Left ventricle myocardium superior (tissue), 1 donor: ENCODE data around the gene TYRO3. TPM values are rescaled to one million over a fixed set of nuclear protein-coding genes. Genes with fewer than 3 reads are reported as not detected.

Experiments used
- ATAC-seq: fragments of 200-7000 bp; cut with Tn5 transposase; one replicate; pipeline ENCODE4 v1.9.1; 2020; ENCODE audit warnings: mild to moderate bottlenecking, moderate library complexity
- DNase-seq: peaks from one replicate; pipeline ENCODE4 v3.0.0-alpha.2; 2020
- intact Hi-C: fragments of 100-400 bp; cut with micrococcal nuclease; formaldehyde crosslinking; loops from one replicate; pipeline ENCODE4 v1.11.0; 2022
- long read RNA-seq: library from polyadenylated mRNA; unstranded; transcript quantifications from one replicate; pipeline ENCODE4 v2.0.0, GENCODE V29; 2021
- total RNA-seq: library from RNA; stranded (reverse); fragmentation: NEBNext Ultra II Directional; extraction: Animal tissue kit (Norgen Biotek cat#: 25700); gene quantifications from one replicate; pipeline ENCODE4 v1.2.1, GENCODE V29; 2021
- donor health status: DM: no; HTN: yes; CAD: no; lungs with severe emphysema.

Gene TYRO3
- total RNA-seq, result 5.0 TPM
- long read RNA-seq, full-length matches to known transcripts, result 3 of 9 reads
- long read RNA-seq, partial matches to known transcripts, result 5 of 9 reads
- long read RNA-seq, other reads (novel, unspliced or antisense), result 1 of 9 reads

GRCh38 chr15:41558400-41559238, at the start of gene TYRO3:
TSS of gene TYRO3 (plus strand) at chr15:41559212. CDS start at chr15:41559258, 46 bp downstream.
- DNase-seq (peak; percentile 78), ATAC-seq (peak; percentile 76)
- intact Hi-C loops, result no loop called here

GRCh38 chr15:41510728-41511127, 48.3 kb upstream of the TYRO3 start:
- intact Hi-C loops, result no loop called here
- DNase-seq, result no peak
- no peak for ATAC-seq

- intact Hi-C loops, result no loop called here
- ATAC-seq, result no peak
- no peak for DNase-seq
These were observed 47.6 kb upstream of the TYRO3 start for GRCh38 chr15:41511331-41511898.

- DNase-seq (no peak), ATAC-seq (no peak)
- intact Hi-C loops, result no loop called here
These were observed 47.1 kb upstream of the TYRO3 start for GRCh38 chr15:41511899-41512369.

DNA sequence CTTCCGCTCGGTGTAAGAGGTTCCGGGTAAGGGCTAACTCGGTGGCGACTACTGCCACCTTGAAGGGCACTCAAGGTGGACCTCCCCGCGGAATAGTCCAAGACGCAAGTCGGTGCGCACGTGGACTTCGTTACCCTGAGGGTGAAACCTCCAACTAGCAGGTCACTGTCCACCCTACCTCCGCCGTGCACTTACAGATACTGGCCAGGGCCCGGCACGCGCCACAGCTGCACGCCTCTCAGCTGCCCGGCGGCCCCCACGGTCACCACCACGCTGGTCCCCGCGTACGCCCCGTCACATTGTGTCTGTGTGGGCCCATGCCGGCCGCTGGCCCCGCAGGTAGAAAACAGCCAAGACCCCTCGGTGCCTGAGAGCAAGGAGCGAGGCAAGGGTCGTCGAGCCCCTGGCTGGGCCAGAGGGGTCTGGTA, 46.5 kb upstream of the TYRO3 start:
- DNase-seq (no peak), ATAC-seq (peak; percentile 11)
- intact Hi-C loops, result no loop called here

DNA sequence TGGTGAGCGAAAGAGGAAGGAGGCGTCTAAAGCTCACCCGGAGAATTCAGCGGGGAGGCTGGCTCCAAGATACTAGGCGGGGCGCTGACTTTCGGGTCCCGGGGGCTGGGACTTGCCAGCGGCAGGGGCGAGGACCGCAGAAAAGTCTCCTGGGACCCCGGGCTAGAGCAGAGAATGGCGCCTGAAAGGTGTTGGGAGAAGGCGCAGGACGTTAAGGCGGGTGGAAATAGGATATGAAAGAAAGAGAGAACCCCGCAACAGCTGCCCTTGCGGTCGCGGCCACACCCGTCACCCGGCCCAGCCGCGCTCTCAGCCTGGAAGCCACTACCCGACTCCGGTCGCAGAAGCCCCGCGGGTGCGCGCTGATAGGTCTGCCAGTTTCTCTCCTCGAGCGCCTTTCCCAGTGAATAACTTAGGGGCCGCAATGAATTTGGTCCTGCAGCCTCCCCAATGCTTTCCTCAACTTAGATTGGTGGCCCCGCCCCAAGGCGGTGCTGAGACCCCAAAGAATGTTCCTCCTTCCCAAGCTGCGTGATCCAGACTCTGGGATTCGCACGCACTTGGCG, 46.0 kb upstream of the TYRO3 start:
- ATAC-seq (peak; percentile 46), DNase-seq (peak; percentile 50)
- intact Hi-C loops, result no loop called here

- ATAC-seq (peak; percentile 47), DNase-seq (peak; percentile 48)
- intact Hi-C loops, result no loop called here
These were observed 45.3 kb upstream of the TYRO3 start, which contains the start of gene LTK for GRCh38 chr15:41513506-41514227. TSS of gene LTK (minus strand) at chr15:41513827. CDS start at chr15:41513709, 118 bp downstream.

DNA sequence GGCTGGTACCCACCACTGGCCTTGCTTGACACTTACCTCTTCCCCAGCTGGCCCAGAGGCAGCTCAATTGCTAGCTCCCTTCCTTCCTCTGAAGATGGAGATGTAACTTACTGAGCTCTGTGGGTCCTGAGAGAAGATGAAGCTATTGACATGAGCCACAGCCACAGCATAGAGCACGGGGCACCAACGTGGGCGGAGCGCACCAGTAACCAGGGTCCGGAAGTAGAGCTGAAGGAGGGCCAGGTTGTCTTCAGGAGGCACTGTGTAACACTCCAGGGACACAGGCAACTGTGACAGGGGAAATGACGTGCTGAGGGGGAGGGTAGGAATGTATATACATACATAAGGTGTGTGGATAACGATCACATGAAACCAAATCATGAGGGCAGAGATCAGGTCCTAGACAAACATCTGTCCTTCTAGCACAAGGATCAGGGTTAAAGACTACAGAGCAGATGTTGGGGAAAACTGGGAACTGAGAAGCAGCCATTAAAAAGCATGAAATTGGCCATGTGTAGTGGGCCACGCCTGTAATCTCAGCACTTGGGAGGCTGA, 41.0 kb upstream of the TYRO3 start:
- ATAC-seq, result no peak
- intact Hi-C loops, result no loop called here
- DNase-seq, result no peak

DNA sequence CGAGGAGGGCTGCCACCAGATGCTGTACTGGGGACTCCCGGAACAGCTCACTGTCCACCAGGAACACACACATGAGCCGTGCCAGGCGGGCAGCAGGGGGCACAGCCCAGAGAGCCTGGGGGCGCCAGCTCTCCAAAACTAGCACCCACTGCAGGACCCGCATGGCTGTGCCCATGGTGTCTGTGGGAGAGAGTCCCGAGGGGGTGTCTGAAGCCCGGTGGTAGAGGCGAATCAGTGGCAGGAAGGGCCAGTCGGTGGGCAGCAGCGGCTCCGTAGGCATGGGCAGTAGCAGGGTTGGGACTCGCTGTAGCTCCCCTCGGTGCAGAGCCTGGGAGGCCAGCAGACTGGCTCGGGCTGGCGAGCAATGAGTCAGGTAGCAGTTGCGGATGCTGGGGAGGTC, 38.4 kb upstream of the TYRO3 start:
- intact Hi-C loops, result no loop called here
- ATAC-seq, result no peak
- DNase-seq, result no peak

DNA sequence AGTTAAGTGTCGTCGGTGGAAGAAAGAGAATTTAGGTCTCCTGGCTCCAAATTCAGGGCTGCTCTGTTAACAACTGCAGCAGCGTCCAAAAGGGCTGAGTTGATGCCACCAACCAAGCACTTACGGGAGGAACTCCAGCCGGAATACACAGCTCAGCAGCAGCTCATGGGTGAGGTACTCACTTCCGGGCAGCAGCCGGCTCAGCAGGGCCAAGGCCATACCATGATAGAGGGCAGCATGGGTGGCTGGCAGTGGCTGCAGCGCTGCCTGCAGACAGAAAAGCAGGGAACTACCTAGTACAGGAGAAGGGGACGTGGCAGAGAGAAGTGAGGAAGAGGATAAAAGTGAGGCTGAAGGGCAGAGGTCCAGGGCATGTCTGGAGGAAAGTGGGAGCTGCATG, 37.4 kb upstream of the TYRO3 start:
- DNase-seq, result no peak
- no peak for ATAC-seq
- intact Hi-C loops, result no loop called here

GRCh38 chr15:41523097-41523496, 35.9 kb upstream of the TYRO3 start:
- intact Hi-C loops, result no loop called here
- ATAC-seq (no peak), DNase-seq (no peak)

GRCh38 chr15:41530363-41530956, 28.6 kb upstream of the TYRO3 start:
- intact Hi-C loops, result no loop called here
- ATAC-seq (no peak), DNase-seq (no peak)

DNA sequence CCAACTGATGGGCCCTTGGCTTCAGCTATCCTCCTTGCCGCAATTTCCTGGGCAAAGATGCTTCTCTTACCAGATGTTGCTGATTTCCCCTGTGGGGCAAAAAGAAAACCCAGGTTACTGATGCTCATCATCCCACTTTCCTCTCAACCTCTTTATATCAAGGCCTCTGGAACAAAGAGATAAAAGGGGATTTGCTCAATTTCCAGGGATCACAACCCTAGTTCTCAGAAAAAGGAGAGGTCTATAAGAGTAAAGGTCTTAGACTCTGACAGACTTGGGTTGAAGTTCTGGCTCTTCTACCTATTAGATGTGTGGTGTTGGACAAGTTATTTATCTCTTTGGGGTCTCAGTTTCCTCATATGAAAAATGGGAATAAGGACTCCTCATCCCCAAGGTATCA, 23.5 kb upstream of the TYRO3 start:
- no peak for ATAC-seq
- intact Hi-C loops, result no loop called here
- no peak for DNase-seq

DNA sequence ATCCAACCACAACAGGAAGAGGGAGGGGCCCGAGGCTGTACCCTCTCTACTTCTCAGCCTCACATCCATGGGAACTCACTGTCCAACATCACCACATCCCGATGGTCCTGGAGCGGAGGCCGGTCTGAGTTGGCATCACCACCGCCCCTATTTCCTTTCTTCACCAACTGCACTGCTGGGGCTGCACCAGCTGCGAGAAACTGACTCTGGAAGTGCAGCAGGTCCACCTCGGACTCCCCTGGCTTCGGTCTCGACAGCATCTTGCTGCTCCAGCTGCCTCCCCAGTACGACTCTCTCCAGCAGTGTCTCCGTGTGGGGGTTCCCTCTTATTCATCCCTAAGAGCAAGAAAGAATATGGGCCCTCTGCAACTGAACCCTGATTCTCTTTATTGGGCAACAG, 22.1 kb upstream of the TYRO3 start:
- intact Hi-C loops, result no loop called here
- ATAC-seq, result no peak
- no peak for DNase-seq

DNA sequence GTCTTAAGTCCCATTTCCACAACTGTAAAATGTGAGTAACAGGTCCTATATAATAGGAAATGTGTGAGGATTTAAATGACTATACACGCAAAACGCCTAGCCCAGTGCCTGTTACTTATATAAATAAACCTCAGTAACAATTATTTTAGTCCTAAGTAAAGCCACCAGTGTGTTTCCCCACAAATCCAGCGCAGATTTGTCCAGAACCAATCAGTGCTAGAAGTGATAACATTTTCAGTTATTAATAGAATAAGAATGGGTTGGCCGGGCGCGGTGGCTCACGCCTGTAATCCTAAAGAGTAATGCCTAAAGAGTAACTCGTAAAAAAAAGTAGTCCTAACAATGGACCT, 15.5 kb upstream of the TYRO3 start:
- ATAC-seq (peak; percentile 34), DNase-seq (no peak)
- intact Hi-C loops, result no loop called here

DNA sequence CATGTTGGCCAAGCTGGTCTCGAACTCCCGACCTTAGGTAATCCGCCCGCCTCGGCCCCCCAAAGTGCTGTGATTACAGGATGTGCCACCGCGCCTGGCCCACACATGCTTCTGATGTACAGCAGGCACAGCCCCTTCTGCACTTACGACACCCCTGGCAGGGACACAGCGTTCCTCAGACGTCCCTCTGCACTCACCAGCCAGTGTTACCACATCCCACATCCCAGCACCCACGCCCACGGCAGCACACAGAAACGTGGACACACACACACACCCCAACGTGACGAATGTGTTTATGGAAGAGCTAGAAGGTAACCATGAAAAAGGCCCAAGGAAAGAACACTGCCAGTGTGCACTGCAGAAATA, 14.4 kb upstream of the TYRO3 start:
- ATAC-seq (peak; percentile 28), DNase-seq (peak; percentile 54)
- intact Hi-C loops, result no loop called here

DNA sequence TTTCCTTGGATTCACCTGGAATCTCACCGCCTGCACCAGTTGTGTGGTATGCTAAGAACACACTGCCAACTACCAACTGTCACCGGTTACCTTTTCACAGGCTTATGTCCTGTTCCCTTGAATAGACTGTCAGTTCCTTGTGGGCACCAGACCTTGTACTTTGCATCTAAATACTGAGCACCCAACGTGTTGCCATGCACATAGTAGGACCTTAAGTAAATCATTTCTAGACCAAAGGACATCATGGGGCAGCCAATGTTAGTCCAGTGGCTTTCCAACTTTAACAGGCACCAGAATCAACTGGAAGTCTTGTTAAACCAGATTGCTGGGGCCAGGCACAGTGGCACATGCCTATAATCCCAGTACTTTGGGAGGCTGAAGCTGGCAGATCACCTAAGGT, 13.8 kb upstream of the TYRO3 start:
- intact Hi-C loops, result no loop called here
- DNase-seq (no peak), ATAC-seq (no peak)

- intact Hi-C loops, result no loop called here
- DNase-seq, result no peak
- no peak for ATAC-seq
These were observed 11.9 kb upstream of the TYRO3 start for GRCh38 chr15:41546851-41547786.
